GM12878 (cell line): ENCODE results near the gene ARHGAP9. TPM values are rescaled to one million over a fixed set of nuclear protein-coding genes. Genes with fewer than 3 reads are reported as not detected.

Source experiments
- ATAC-seq: fragments of 200-7000 bp; cut with Tn5 transposase; 3 replicates; pipeline ENCODE4 v1.9.1; 2020; ENCODE audit warnings: mild to moderate bottlenecking, moderate library complexity
- BruUV-seq: library from RNA; stranded (reverse); fragments of 400-500 nt; replicated peaks from 2 replicates; lab custom pipeline; 2021; lab: Mats Ljungman, UMichigan
- CTCF ChIA-PET: fragments of 300-600 bp; sonication (Branson Sonifier 250); formaldehyde crosslinking; extraction: SDS; loops from one replicate; lab custom pipeline; 2021; ENCODE audit warnings: inconsistent platforms; lab: Yijun Ruan, JAX
- POLR2A ChIA-PET: fragments of 350-600 bp; formaldehyde crosslinking; extraction: SDS; loops from one replicate; lab custom pipeline; 2021; ENCODE audit warnings: inconsistent platforms; lab: Charles Lee
- RAD21 ChIA-PET: fragments of 300-600 bp; sonication (Branson Sonifier 250); formaldehyde crosslinking; loops from one replicate; lab custom pipeline; 2023; ENCODE audit warnings: antibody characterized with exemption; ENCODE audit not compliant: unreplicated experiment; lab: Charles Lee
- SMC1A ChIA-PET: fragments of 300-600 bp; sonication (Branson Sonifier 250); formaldehyde crosslinking; loops from one replicate; lab custom pipeline; 2023; ENCODE audit not compliant: unreplicated experiment, uncharacterized antibody; lab: Charles Lee
- DNase-seq: peaks from one replicate; pipeline ENCODE4 v3.0.0-alpha.2; 2011; ENCODE audit warnings: low read depth, low spot score
- FAIRE-seq: peaks from 3 replicates; lab custom pipeline; 2011; peaks lifted over from hg19 to GRCh38; lab: Jason Lieb, UNC
- H2AFZ ChIP-seq: 2 replicates; pipeline ENCODE4 v1.6.0; 2011; ENCODE audit warnings: low read depth, low read length, control low read depth; ENCODE audit not compliant: control insufficient read depth
- H3K27ac ChIP-seq: 2 replicates; pipeline ENCODE4 v1.5.1; 2011; ENCODE audit warnings: control low read depth; ENCODE audit not compliant: control insufficient read depth, insufficient read depth
- H3K27me3 ChIP-seq, 2 experiments: replicated peaks in 1 of 2; 2 replicates each; pipeline versions ENCODE4 v1.6.0 to v1.6.1; 2011; ENCODE audit warnings: low read length in 1 of 2; ENCODE audit not compliant: control insufficient read depth in 2 of 2, insufficient read depth in 2 of 2
- H3K36me3 ChIP-seq, 2 experiments: 2 replicates each; pipeline ENCODE4 v1.5.1; 2011; ENCODE audit warnings: low read length in 1 of 2; ENCODE audit not compliant: control insufficient read depth in 2 of 2, insufficient read depth in 2 of 2
- H3K4me1 ChIP-seq: 2 replicates; pipeline ENCODE4 v1.6.1; 2011; ENCODE audit warnings: mild to moderate bottlenecking, low read length, moderate library complexity, mixed read lengths; ENCODE audit not compliant: control insufficient read depth, insufficient read depth
- H3K4me2 ChIP-seq: 2 replicates; pipeline ENCODE4 v1.6.0; 2011; ENCODE audit warnings: control low read depth; ENCODE audit not compliant: control insufficient read depth, insufficient read depth
- H3K4me3 ChIP-seq: fragments of 200-600 bp; sonication (generic); 2 replicates; pipeline ENCODE4 v1.5.1; 2016
- H3K79me2 ChIP-seq: 2 replicates; pipeline ENCODE4 v1.6.0; 2011; ENCODE audit warnings: low read length; ENCODE audit not compliant: control insufficient read depth, insufficient read depth
- H3K9ac ChIP-seq: 2 replicates; pipeline ENCODE4 v1.8.0; 2011; ENCODE audit warnings: low read length, control low read depth, mixed read lengths; ENCODE audit not compliant: control insufficient read depth, insufficient read depth
- H3K9me3 ChIP-seq: replicated peaks from 3 replicates; pipeline ENCODE4 v1.5.1; 2011; ENCODE audit warnings: mild to moderate bottlenecking, low read length; ENCODE audit not compliant: control insufficient read depth, insufficient read depth
- H4K20me1 ChIP-seq: 2 replicates; pipeline ENCODE4 v1.6.0; 2011; ENCODE audit not compliant: control insufficient read depth, insufficient read depth
- ATF3 ChIP-seq: IDR thresholded peaks from 2 replicates; pipeline ENCODE4 v1.6.1; 2011; ENCODE audit warnings: low read depth, mild to moderate bottlenecking, low read length, moderate library complexity, borderline replicate concordance; ENCODE audit errors: extremely low read depth
- BCL11A ChIP-seq: IDR thresholded peaks from 2 replicates; pipeline ENCODE4 v1.6.1; 2011; ENCODE audit warnings: low read depth, low read length
- EGR1 ChIP-seq, 2 experiments: IDR thresholded peaks; 1 replicate in 1 of 2; 2 replicates in 1 of 2; pipeline ENCODE4 v1.6.1; 2011 to 2012; ENCODE audit warnings: low read depth in 2 of 2, low read length in 2 of 2, borderline replicate concordance in 1 of 2, mild to moderate bottlenecking in 1 of 2, moderate library complexity in 1 of 2
- HDAC6 ChIP-seq: fragments of 200-600 bp; sonication (generic); IDR thresholded peaks from one replicate; pipeline ENCODE4 v1.8.0; 2017; ENCODE audit warnings: antibody characterized with exemption; ENCODE audit not compliant: unreplicated experiment
- MXI1 ChIP-seq: fragments of 150-350 bp; IDR thresholded peaks from 2 replicates; pipeline ENCODE4 v1.6.1; 2011; ENCODE audit warnings: low read depth, mild to moderate bottlenecking, inconsistent platforms, low read length, improper control_type of control experiment
- NR2C1 ChIP-seq: fragments of 450-650 bp; IDR thresholded peaks from 2 replicates; pipeline ENCODE4 v1.6.1; 2017; ENCODE audit warnings: antibody characterized with exemption, mild to moderate bottlenecking, moderate library complexity
- RAD51 ChIP-seq: fragments of 450-650 bp; IDR thresholded peaks from 2 replicates; pipeline ENCODE4 v1.6.1; 2016; ENCODE audit warnings: moderate library complexity, mild to moderate bottlenecking, inconsistent platforms
- RCOR1 ChIP-seq: conservative IDR thresholded peaks from 2 replicates; pipeline ENCODE4 v1.6.1; 2012; ENCODE audit warnings: low read depth, low read length, improper control_type of control experiment
- RFX5 ChIP-seq: IDR thresholded peaks from 2 replicates; pipeline ENCODE4 v1.6.1; 2011; ENCODE audit warnings: low read depth, low read length, improper control_type of control experiment
- TCF12 ChIP-seq: IDR thresholded peaks from 2 replicates; pipeline ENCODE4 v1.6.1; 2011; ENCODE audit warnings: low read depth, mild to moderate bottlenecking, low read length
- WRNIP1 ChIP-seq: IDR thresholded peaks from 2 replicates; pipeline ENCODE4 v1.6.1; 2011; ENCODE audit warnings: low read depth, low read length, improper control_type of control experiment, borderline replicate concordance
- YY1 ChIP-seq: IDR thresholded peaks from 2 replicates; pipeline ENCODE4 v1.6.1; 2011; ENCODE audit warnings: low read depth, mild to moderate bottlenecking, low read length
- ZBED1 ChIP-seq: IDR thresholded peaks from 2 replicates; pipeline ENCODE4 v1.6.1; 2016; ENCODE audit warnings: borderline replicate concordance
- ZZZ3 ChIP-seq: IDR thresholded peaks from 2 replicates; pipeline ENCODE4 v1.6.1; 2011; ENCODE audit warnings: low read depth; ENCODE audit not compliant: control insufficient read depth, insufficient read length
- WGBS: methylation state at CpG from one replicate; pipeline ENCODE4 v1.1.6; 2016; ENCODE audit warnings: low lambda C conversion rate; ENCODE audit not compliant: insufficient replicate concordance, insufficient coverage; ENCODE audit errors: missing lambda C conversion rate; 5-methylcytosine and 5-hydroxymethylcytosine counted together
- in situ Hi-C: fragments of 300-500 bp; cut with MboI; formaldehyde crosslinking; loops from 9 replicates; pipeline ENCODE4 v1.14.3; 2018; ENCODE audit warnings: mixed read lengths
- intact Hi-C: fragments of 100-400 bp; cut with micrococcal nuclease; formaldehyde crosslinking; loops from one replicate; pipeline ENCODE4 v1.14.2; 2022; ENCODE audit not compliant: unreplicated experiment
- polyA plus RNA-seq, 11 experiments: library from polyadenylated mRNA; depleted of rRNA in 4 of 11; unstranded in 6 of 11; stranded (reverse) in 5 of 11; fragments of >200 nt; fragmentation: Nextera tagmentation in 4 of 11; fragmentation: Illumina TruSeq in 1 of 11; extraction: Ambion mirVana in 4 of 11; extraction: Trizol in 1 of 11; gene quantifications; 1 replicate in 1 of 11; 2 replicates in 10 of 11; pipeline versions ENCODE4 v1.2.1 to v1.2.3, GENCODE V29; 2011 to 2016; ENCODE audit warnings: inconsistent platforms in 2 of 11, missing spikeins in 2 of 11, low read depth in 1 of 11
- total RNA-seq, 4 experiments: library from RNA; depleted of rRNA in 3 of 4; stranded (reverse); fragments of >200 nt in 3 of 4; fragmentation: Illumina TruSeq in 1 of 4; extraction: Trizol in 1 of 4; gene quantifications; 2 replicates each; pipeline versions ENCODE4 v1.2.1 to v1.2.3, GENCODE V29; 2013 to 2021
- TF ChIP-seq, protein P1 (sequence below): fragments of 450-650 bp; IDR thresholded peaks from 2 replicates; pipeline ENCODE4 v1.6.1; 2017; ENCODE audit warnings: low read depth, mild to moderate bottlenecking, moderate library complexity
- TF ChIP-seq, protein P2 (sequence below): fragments of 450-650 bp; IDR thresholded peaks from 2 replicates; pipeline ENCODE4 v1.6.1; 2017; ENCODE audit warnings: mild to moderate bottlenecking, moderate library complexity

ARHGAP9 gene
- total and polyA plus RNA-seq, 10 of the 15 experiments (the other 5 are each of a cell fraction or from before 2014, with no cell fraction given) = 19.5 to 102 (median 76.8) TPM

DNA sequence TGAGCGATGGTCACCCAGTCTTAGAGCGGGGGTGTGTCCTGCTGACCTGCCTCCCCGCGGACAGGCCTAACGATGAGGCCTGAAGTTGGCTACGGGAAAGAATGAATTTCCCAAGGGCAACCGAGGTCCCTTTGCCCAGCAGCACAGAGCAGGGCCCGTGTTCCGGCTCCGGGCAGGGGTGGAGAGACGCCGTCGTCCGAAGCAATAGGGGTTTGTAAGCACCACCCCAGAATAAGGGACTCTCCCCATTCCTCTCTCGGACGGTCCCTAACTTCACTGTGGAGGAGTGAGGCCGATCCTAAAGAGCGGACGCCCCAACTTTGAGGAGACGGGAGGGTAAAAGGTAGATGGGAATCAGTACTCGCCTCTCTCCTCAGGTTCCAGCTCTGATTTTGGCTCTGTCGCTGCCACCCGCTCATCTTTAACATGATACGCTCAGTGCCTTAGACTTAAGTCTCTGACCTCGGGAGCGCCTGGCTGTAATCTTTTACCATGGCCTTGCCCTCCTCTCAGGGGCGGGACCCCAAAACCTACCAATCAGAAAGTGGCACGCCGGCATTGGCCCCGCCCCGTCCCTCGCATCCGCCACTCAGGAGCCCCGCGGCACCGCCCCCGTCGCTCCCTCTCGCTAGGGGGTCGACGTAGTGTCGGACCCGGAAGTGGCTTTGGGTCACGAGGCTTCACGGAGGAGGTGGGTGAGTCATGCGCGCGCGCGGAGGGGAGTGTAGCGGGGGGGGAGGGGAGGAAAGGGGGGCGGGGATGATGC lies 40.6 kb upstream of the ARHGAP9 start, which contains the start of gene DDIT3:
TSS of gene DDIT3 (minus strand) at position 462 of the 766 bp plus-strand sequence. CDS start 3,108 bp downstream, outside the sequence.
- Histone ChIP-seq H3K79me2 (peaks cover 50% of the 10 kb centered on the region), H2AFZ (peak within 1 kb of the TSS; percentile 67), H3K4me1 (peaks cover 29% of the 10 kb centered on the region), H3K27me3 (no peaks in the 10 kb centered on the region), H3K4me3 (peak within 1 kb of the TSS; percentile 98), H3K9ac (peak within 1 kb of the TSS; percentile 97), H3K9me3 (no peaks in the 10 kb centered on the region), H3K27ac (peak within 1 kb of the TSS; percentile 99), H3K4me2 (peak within 1 kb of the TSS; percentile 92), H4K20me1 (peaks cover 4% of the 10 kb centered on the region; the same call in 1 of the 2 replicates), H3K36me3 (peaks cover 14 to 22% of the 10 kb centered on the region in 2 experiments)
- TSS peak; percentile 83 for BruUV-seq
- ChIA-PET CTCF (interaction anchor here (1.1 to 4.0 kb wide), 6 partner anchors 10 to 64 kb away, joined by 3 to 13 read pairs (median 5); no protein-coding TSS in a partner anchor), POLR2A (interaction anchor here (0.6 to 1.6 kb wide), 13 partner anchors 31 to 291 kb away, joined by 3 to 11 read pairs (median 4); partner anchors contain the start of genes ARHGAP9, ARHGEF25, PIP4K2C and SHMT2), SMC1A (interaction anchor here (0.6 to 1.6 kb wide), 7 partner anchors 19 to 153 kb away, joined by 3 to 8 read pairs (median 3); no protein-coding TSS in a partner anchor), RAD21 (interaction anchor here (1.0 to 2.4 kb wide), 5 partner anchors 40 to 90 kb away, joined by 3 to 9 read pairs (median 5); no protein-coding TSS in a partner anchor)
- in situ Hi-C loops (no loop called here), intact Hi-C loops (loop anchor here (5.0 kb wide), 2 partner anchors 43 to 58 kb away; partner anchors contain the start of gene ARHGAP9)
- ATAC-seq (peak; percentile 83), FAIRE-seq (peak; percentile 97), DNase-seq (peak; percentile 91)
- WGBS = 1% methylated on average over 31 of the region's 52 CpGs
- TF ChIP-seq, protein P1, sequence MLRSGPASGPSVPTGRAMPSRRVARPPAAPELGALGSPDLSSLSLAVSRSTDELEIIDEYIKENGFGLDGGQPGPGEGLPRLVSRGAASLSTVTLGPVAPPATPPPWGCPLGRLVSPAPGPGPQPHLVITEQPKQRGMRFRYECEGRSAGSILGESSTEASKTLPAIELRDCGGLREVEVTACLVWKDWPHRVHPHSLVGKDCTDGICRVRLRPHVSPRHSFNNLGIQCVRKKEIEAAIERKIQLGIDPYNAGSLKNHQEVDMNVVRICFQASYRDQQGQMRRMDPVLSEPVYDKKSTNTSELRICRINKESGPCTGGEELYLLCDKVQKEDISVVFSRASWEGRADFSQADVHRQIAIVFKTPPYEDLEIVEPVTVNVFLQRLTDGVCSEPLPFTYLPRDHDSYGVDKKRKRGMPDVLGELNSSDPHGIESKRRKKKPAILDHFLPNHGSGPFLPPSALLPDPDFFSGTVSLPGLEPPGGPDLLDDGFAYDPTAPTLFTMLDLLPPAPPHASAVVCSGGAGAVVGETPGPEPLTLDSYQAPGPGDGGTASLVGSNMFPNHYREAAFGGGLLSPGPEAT = peak; percentile 35
- TF ChIP-seq EGR1 (IDR thresholded peaks at IDR 0.05; ENCODE audit: borderline replicate concordance in 1 of 2, low read depth in 2 of 2, low read length in 2 of 2) (peak in 1 of 2 experiments; percentile 55; a peak in 2 of 3 replicates), RFX5 (peak; percentile 45; the same call in 1 of the 2 replicates), TCF12 (peak; percentile 54; the same call in 1 of the 2 replicates), HDAC6 (peak; percentile 86), ZBED1 (peak; percentile 65; the same call in 1 of the 2 replicates), YY1 (peak; percentile 77), NR2C1 (peak; percentile 55), RAD51 (peak; percentile 48; the same call in 1 of the 2 replicates), ATF3 (peak; percentile 70; the same call in 1 of the 2 replicates), BCL11A (0 out of 2 replicates have a peak, but pooled peaks have one; percentile 10), MXI1 (peak; percentile 55; the same call in 1 of the 2 replicates), RCOR1 (no peak), WRNIP1 (peak; percentile 97; the same call in 1 of the 2 replicates), ZZZ3 (no peak)
- TF ChIP-seq, protein P2, sequence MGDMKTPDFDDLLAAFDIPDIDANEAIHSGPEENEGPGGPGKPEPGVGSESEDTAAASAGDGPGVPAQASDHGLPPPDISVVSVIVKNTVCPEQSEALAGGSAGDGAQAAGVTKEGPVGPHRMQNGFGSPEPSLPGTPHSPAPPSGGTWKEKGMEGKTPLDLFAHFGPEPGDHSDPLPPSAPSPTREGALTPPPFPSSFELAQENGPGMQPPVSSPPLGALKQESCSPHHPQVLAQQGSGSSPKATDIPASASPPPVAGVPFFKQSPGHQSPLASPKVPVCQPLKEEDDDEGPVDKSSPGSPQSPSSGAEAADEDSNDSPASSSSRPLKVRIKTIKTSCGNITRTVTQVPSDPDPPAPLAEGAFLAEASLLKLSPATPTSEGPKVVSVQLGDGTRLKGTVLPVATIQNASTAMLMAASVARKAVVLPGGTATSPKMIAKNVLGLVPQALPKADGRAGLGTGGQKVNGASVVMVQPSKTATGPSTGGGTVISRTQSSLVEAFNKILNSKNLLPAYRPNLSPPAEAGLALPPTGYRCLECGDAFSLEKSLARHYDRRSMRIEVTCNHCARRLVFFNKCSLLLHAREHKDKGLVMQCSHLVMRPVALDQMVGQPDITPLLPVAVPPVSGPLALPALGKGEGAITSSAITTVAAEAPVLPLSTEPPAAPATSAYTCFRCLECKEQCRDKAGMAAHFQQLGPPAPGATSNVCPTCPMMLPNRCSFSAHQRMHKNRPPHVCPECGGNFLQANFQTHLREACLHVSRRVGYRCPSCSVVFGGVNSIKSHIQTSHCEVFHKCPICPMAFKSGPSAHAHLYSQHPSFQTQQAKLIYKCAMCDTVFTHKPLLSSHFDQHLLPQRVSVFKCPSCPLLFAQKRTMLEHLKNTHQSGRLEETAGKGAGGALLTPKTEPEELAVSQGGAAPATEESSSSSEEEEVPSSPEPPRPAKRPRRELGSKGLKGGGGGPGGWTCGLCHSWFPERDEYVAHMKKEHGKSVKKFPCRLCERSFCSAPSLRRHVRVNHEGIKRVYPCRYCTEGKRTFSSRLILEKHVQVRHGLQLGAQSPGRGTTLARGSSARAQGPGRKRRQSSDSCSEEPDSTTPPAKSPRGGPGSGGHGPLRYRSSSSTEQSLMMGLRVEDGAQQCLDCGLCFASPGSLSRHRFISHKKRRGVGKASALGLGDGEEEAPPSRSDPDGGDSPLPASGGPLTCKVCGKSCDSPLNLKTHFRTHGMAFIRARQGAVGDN = peak; percentile 81; the same call in 1 of the 2 replicates
